PFSK-1 (cell line): Measurements from ENCODE around the gene THUMPD2.

Experiments used
- FOXP2 ChIP-seq: optimal IDR thresholded peaks from 2 replicates; pipeline ENCODE3; 2011; ENCODE audit warnings: borderline replicate concordance, control low read depth, inconsistent platforms; ENCODE audit not compliant: insufficient read depth; ENCODE audit errors: extremely low read length, extremely low read depth
- POLR2AphosphoS5 ChIP-seq: IDR thresholded peaks from 2 replicates; pipeline ENCODE4 v1.6.1; 2012; ENCODE audit warnings: low read depth, mild to moderate bottlenecking, control low read depth, low read length, moderate library complexity
- REST ChIP-seq, 2 experiments: IDR thresholded peaks; 2 replicates each; pipeline versions ENCODE4 v1.6.1 to v1.8.0; 2011 to 2012; ENCODE audit warnings: low read depth in 2 of 2, low read length in 2 of 2, control low read depth in 1 of 2, inconsistent platforms in 1 of 2, mild to moderate bottlenecking in 1 of 2, moderate library complexity in 1 of 2; ENCODE audit not compliant: insufficient read depth in 1 of 2
- SIN3A ChIP-seq: IDR thresholded peaks from 2 replicates; pipeline ENCODE4 v1.6.1; 2012; ENCODE audit warnings: mild to moderate bottlenecking, low read length, moderate library complexity, borderline replicate concordance; ENCODE audit not compliant: insufficient read depth
- TAF1 ChIP-seq: IDR thresholded peaks from 2 replicates; pipeline ENCODE4 v1.6.1; 2012; ENCODE audit warnings: low read length, control low read depth, borderline replicate concordance; ENCODE audit not compliant: insufficient read depth

THUMPD2 gene

GRCh38 chr2:39738936-39739335 is 40.1 kb downstream of the THUMPD2 start:
- TF ChIP-seq SIN3A (no peak), POLR2AphosphoS5 (no peak), TAF1 (no peak), FOXP2 (no peak), REST (IDR thresholded peaks at IDR 0.05; ENCODE audit: insufficient read depth in 1 of 2, low read depth in 2 of 2, low read length in 2 of 2) (no peak)

GRCh38 chr2:39737661-39738060 is 41.4 kb downstream of the THUMPD2 start:
- TF ChIP-seq TAF1 = no peak
- TF ChIP-seq SIN3A = no peak
- TF ChIP-seq FOXP2 = no peak
- no peak for TF ChIP-seq POLR2AphosphoS5
- TF ChIP-seq REST (IDR thresholded peaks at IDR 0.05; ENCODE audit: insufficient read depth in 1 of 2, low read depth in 2 of 2, low read length in 2 of 2) = no peak

GRCh38 chr2:39736640-39737039 is 42.4 kb downstream of the THUMPD2 start:
- TF ChIP-seq FOXP2 (no peak), SIN3A (no peak), TAF1 (no peak), REST (IDR thresholded peaks at IDR 0.05; ENCODE audit: insufficient read depth in 1 of 2, low read depth in 2 of 2, low read length in 2 of 2) (no peak), POLR2AphosphoS5 (no peak)

- TF ChIP-seq FOXP2 = no peak
- no peak for TF ChIP-seq TAF1
Measured at GRCh38 chr2:39735648-39736047, 43.4 kb downstream of the THUMPD2 start.

- no peak for TF ChIP-seq REST (IDR thresholded peaks at IDR 0.05; ENCODE audit: insufficient read depth in 1 of 2, low read depth in 2 of 2, low read length in 2 of 2)
- TF ChIP-seq POLR2AphosphoS5 = no peak
- TF ChIP-seq SIN3A = no peak
- TF ChIP-seq FOXP2 = no peak
- no peak for TF ChIP-seq TAF1
Measured at GRCh38 chr2:39734445-39734844, 44.6 kb downstream of the THUMPD2 start.
